Peyer's patch (tissue), 4 donors: ENCODE data around the gene SPATS2.

Source experiments
- CTCF ChIP-seq, 6 experiments: fragments of 450-650 bp in 4 of 6; fragments of 200-600 bp in 2 of 6; sonication (generic) in 1 of 6; IDR thresholded peaks; one replicate each; pipeline ENCODE4 v1.5.1; 2017 to 2019; ENCODE audit warnings: antibody characterized with exemption in 6 of 6, mild to moderate bottlenecking in 3 of 6, moderate library complexity in 1 of 6
- POLR2A ChIP-seq, 2 donors: fragments of 450-650 bp; IDR thresholded peaks; one replicate each; pipeline ENCODE4 v1.5.1; 2017; ENCODE audit warnings: antibody characterized with exemption in 2 of 2, mild to moderate bottlenecking in 2 of 2, moderate library complexity in 2 of 2

GRCh38 chr12:49465132-49465531, 97.9 kb downstream of the SPATS2 start:
- no peak for TF ChIP-seq CTCF (IDR thresholded peaks at IDR 0.05)
- TF ChIP-seq POLR2A (IDR thresholded peaks at IDR 0.05), result no peak
